GM10266 (cell line): Measurements from ENCODE around the gene HOXA7.

Experiments
- DNase-seq: peaks from one replicate; pipeline ENCODE4 v3.0.0; 2012; ENCODE audit errors: extremely low spot score
- TF ChIP-seq, protein P1 (sequence below): IDR thresholded peaks from 2 replicates; pipeline ENCODE4 v1.5.1; 2012; ENCODE audit warnings: mild to moderate bottlenecking, low read depth; ENCODE audit not compliant: control insufficient read depth, insufficient read depth; ENCODE audit errors: missing control alignments

The HOXA7 gene

DNA sequence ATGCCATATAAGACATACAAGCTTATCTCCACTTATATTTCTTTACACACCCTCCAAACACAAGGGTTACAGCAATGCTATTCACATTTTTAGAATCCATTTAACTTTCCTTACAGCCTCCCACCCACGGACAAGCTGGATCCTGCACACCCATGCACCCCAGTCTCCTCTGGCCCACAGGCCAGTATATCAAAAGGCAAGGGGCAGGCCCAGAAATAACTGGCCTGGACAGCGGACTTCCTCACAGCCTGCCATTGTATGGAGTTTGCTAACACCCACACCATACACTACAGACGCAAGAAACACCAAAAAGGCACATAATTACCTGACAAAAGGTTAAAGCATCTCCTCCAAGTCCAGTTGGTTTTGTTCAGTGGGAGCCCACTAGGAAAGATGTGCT, 37.9 kb downstream of the HOXA7 start:
- no peak for DNase-seq
- TF ChIP-seq, protein P1, sequence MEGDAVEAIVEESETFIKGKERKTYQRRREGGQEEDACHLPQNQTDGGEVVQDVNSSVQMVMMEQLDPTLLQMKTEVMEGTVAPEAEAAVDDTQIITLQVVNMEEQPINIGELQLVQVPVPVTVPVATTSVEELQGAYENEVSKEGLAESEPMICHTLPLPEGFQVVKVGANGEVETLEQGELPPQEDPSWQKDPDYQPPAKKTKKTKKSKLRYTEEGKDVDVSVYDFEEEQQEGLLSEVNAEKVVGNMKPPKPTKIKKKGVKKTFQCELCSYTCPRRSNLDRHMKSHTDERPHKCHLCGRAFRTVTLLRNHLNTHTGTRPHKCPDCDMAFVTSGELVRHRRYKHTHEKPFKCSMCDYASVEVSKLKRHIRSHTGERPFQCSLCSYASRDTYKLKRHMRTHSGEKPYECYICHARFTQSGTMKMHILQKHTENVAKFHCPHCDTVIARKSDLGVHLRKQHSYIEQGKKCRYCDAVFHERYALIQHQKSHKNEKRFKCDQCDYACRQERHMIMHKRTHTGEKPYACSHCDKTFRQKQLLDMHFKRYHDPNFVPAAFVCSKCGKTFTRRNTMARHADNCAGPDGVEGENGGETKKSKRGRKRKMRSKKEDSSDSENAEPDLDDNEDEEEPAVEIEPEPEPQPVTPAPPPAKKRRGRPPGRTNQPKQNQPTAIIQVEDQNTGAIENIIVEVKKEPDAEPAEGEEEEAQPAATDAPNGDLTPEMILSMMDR: no peak

DNA sequence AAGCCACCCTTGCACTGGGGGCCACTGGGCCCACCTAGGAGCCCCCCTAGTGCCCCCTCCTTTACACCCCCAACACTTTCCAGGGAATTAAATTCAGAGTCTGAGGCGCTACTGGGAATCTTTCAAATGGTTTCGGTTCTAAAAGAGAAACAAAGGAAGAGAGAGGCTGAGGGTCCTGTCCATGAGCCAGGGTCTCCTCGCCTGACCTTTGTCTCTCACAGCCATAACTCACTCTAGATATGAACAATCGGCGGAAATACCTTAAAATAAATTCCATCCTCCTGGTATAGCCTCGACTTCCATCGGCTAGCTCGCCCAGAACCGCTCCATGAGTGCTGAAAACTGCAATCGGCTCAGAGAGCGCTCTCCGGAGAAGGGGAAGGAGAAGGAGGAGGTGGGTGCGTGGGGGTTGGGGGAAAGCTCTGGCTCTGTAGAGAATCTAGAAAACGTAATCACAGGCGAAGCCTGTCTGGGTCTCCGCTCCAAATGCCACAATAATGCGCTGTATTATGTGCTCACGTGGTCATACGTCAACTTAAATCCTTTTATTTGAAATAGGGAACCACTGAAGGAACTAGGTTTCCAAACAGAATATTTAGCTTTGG, 38.5 kb downstream of the HOXA7 start:
- TF ChIP-seq, protein P1: no peak
- DNase-seq: no peak

DNA sequence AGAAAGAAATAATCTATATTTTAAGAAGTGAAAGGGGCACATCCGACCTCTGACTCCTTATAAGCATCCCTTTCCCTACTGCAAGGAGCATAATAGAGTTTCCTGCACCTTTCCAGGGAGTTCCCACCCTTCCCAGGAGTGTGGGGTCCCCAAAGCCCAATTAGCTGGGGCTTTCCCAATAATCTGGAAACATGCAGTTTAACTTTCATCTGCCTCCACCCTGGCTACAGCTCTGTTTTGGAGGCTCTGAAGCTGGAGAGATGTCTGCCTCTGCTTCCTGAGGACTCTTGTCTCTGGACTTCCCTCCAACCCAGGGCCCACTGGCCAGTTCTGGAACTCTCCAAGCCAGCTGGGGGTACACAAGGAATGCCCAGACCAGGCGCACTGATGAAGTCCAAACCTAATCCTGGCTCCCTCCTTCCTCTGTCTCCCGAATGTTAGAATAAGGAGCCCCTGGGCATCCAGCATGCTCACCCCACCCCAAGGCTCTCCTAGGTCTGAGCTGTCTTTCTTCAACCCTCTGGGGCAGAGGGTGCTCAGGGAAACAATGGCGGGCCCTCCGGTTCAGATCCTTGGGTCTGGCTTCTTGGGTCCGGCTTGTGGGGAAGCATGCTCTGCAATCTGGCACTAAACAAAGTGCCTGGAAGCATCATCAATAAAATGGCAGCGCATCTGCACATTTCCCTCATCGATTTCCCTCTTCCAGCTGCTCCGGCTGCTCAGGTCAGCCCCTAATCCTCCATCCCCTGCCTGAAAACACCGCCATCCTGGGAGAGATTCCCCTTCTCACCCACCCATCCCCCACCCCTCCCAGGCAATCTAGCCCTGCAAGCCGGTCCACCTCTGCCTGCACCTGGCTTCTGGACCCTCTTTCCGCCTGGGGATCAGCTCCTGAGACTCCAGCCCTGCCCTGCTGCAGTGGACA, 39.3 kb downstream of the HOXA7 start:
- DNase-seq: no peak

DNA sequence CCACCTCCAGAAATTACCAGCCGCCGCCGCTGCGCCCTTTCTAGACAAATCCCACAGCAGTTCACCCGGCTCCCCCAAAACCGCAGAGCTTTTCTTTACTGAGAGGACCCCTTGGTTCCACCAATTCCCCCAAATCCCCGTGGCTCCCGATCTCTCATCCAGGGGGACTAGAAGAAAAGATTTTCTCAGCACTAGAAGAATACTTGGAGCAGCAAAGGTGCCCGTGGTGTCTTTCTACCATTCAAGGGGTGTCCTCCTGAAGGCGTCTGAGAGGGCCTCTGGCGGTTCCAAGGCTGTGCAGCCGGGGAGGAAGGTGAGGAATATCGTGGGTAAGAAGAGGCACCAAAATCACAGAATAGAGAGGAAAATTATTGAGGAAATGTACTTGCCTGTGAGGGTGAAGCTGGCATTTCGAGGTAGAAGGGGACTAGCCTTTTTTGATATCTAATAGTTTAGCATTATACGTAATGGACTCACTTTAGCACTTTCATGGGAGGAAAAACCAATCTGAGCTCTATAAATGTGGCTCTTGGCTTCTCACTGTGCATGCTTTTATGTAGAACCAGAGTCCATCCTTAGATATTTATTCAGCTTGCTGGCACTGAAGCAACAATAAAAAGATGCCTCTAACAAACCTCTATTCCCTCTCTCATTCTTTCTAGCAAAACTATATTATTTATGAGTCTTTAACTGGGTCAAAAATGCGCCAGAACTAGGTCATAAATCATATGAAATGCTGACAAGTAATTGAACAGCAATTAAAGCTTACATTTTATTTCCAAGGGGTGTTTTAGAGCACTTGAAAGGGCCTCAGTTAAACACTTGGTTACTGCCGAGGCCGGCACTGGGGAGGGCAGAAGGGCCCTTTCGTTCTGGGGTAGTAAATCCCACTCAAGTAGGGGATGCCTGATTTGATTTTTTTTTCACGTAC, 40.2 kb downstream of the HOXA7 start:
- TF ChIP-seq, protein P1: no peak

More for the DNA sequence above, 39.3 kb downstream of the HOXA7 start:
- TF ChIP-seq, protein P1: no peak

DNA sequence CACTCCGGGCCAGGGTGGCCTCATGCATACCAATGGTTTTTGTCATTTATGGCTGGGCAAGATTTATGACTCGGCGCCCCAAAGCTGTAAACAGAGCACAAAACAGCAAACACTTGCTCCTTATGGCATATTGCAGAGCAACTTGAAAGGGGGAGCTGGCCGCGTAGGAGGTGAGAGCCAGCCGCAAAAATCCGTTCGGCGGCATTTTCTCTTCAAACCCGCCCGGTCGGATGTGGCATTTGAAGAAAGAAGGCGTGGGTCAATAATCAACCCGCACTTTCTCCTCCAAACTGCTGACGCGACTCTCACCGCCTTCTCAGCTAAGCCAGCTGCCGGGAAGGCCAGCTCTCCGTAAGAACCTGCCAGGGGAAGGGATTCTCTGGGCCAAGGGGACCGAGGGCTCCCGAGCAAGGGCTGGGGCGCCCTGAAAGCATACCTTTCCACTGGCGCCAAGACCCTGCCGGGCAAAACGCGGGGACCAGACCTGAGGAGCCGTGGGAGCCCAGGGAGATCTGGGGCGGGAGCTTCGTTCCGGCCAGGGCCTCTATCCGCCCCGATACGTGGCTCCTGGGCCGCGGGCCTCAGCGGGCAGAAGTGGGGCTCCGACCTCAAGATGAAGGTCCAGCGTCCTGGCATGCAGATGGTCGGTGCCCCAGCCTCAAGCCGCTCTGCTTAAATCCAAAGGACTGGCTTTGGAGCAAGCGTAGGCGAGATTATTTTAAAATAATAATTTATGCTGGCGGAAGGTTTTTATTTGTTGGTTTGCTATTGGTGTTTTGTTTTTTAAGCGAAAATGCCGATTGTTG, 41.1 kb downstream of the HOXA7 start:
- no peak for DNase-seq
- TF ChIP-seq, protein P1: no peak

More for the DNA sequence above, 40.2 kb downstream of the HOXA7 start:
- DNase-seq: no peak

DNA sequence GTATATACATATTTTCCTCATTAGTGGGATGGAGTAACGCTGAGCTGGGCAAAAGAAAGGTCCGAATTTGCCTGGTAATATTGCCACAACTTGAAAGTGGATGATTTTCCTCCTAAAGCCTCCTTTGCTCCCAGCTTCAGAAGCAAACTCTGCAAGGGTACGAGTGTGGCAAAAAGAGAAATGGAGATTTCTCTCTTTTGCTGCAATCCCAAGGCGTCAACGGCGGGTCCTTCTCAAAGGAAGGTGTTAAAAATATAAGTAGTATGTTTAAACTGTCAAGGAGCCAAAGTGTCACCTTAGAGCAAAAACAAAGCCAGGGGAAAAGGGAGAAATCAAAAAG, 41.6 kb downstream of the HOXA7 start:
- DNase-seq: no peak
- TF ChIP-seq, protein P1: no peak
